CD4-positive, alpha-beta memory T cell (primary cell): ENCODE data around the gene PARD3B. TPM values are rescaled to one million over a fixed set of nuclear protein-coding genes. Genes with fewer than 3 reads are reported as not detected.

Source experiments
- CTCF ChIA-PET: fragments of 350-600 bp; sonication (Branson Sonifier 250); formaldehyde crosslinking; loops from one replicate; lab custom pipeline; 2021; ENCODE audit warnings: inconsistent platforms; ENCODE audit not compliant: partially characterized antibody; lab: Charles Lee
- POLR2A ChIA-PET: fragments of 350-600 bp; sonication (Branson Sonifier 250); formaldehyde crosslinking; loops from one replicate; lab custom pipeline; 2021; ENCODE audit not compliant: partially characterized antibody; lab: Charles Lee
- DNase-seq, 5 donors: peaks; one replicate each; pipeline versions ENCODE4 v3.0.0 to v3.0.0-alpha.2; 2020 to 2022; ENCODE audit warnings: mixed read lengths in 1 of 5
- H3K27ac ChIP-seq: one replicate; pipeline ENCODE4 v1.7.0; 2013; ENCODE audit warnings: low read depth, low read length
- H3K27me3 ChIP-seq: 2 replicates; pipeline ENCODE4 v1.7.0; 2013; ENCODE audit warnings: mild to moderate bottlenecking, low read length, moderate library complexity; ENCODE audit not compliant: insufficient read depth
- H3K36me3 ChIP-seq: 2 replicates; pipeline ENCODE4 v1.7.0; 2013; ENCODE audit warnings: mild to moderate bottlenecking, low read length, moderate library complexity; ENCODE audit not compliant: insufficient read depth
- H3K4me1 ChIP-seq: 2 replicates; pipeline ENCODE4 v1.7.0; 2013; ENCODE audit warnings: mild to moderate bottlenecking, low read length, moderate library complexity; ENCODE audit not compliant: insufficient read depth
- H3K4me3 ChIP-seq, 2 donors: one replicate each; pipeline ENCODE4 v1.7.0; 2013; ENCODE audit warnings: low read length in 2 of 2, mild to moderate bottlenecking in 1 of 2
- H3K9me3 ChIP-seq, 2 donors: one replicate each; pipeline ENCODE4 v1.7.0; 2013; ENCODE audit warnings: low read length in 2 of 2, control low read depth in 1 of 2; ENCODE audit not compliant: control insufficient read depth in 1 of 2
- H3K27ac Mint-ChIP-seq, 7 donors: one replicate each; pipeline ENCODE4 v1.8.0; 2020 to 2021; ENCODE audit warnings: mixed read lengths in 7 of 7, mild to moderate bottlenecking in 6 of 7, inconsistent platforms in 3 of 7, moderate library complexity in 3 of 7
- H3K27me3 Mint-ChIP-seq, 2 donors: one replicate each; pipeline ENCODE4 v1.8.0; 2020 to 2021; ENCODE audit warnings: mixed read lengths in 2 of 2
- H3K36me3 Mint-ChIP-seq, 2 donors: one replicate each; pipeline ENCODE4 v1.8.0; 2020 to 2021; ENCODE audit warnings: mixed read lengths in 2 of 2, inconsistent platforms in 1 of 2, mild to moderate bottlenecking in 1 of 2
- H3K4me1 Mint-ChIP-seq, 4 donors: one replicate each; pipeline ENCODE4 v1.8.0; 2020 to 2021; ENCODE audit warnings: mixed read lengths in 4 of 4, mild to moderate bottlenecking in 1 of 4
- H3K4me3 Mint-ChIP-seq, 8 donors: one replicate each; pipeline ENCODE4 v1.8.0; 2020 to 2021; ENCODE audit warnings: mixed read lengths in 8 of 8, mild to moderate bottlenecking in 7 of 8, moderate library complexity in 6 of 8, inconsistent platforms in 3 of 8
- H3K9me3 Mint-ChIP-seq, 8 donors: one replicate each; pipeline ENCODE4 v1.8.0; 2020 to 2021; ENCODE audit warnings: mixed read lengths in 8 of 8, mild to moderate bottlenecking in 5 of 8, inconsistent platforms in 3 of 8, moderate library complexity in 1 of 8
- intact Hi-C: fragments of 100-400 bp; cut with micrococcal nuclease; formaldehyde crosslinking; loops from one replicate; pipeline ENCODE4 v1.15.1; 2023
- polyA plus RNA-seq, 2 donors: library from polyadenylated mRNA; unstranded; fragments of 300-500 nt; fragmentation: Illumina TruSeq; gene quantifications; one replicate each; pipeline ENCODE4 v1.2.3, GENCODE V29; 2021
- total RNA-seq, 2 experiments: library from RNA; stranded (reverse); gene quantifications; one replicate each; pipeline ENCODE4 v1.2.3, GENCODE V29; 2021

Gene PARD3B
- total and polyA plus RNA-seq, 4 experiments from 2014 or later = 0.44 to 1.3 (median 1.2) TPM; not detected in 1

GRCh38 chr2:204586444-204587180, 41.3 kb downstream of the PARD3B start:
- no peak overlapping the region for H3K4me3 Mint-ChIP-seq
- H3K9me3 ChIP-seq = no peaks in the 10 kb centered on the region
- no peaks in the 10 kb centered on the region for H3K4me1 Mint-ChIP-seq
- intact Hi-C loops = no loop called here
- no peaks in the 10 kb centered on the region for H3K36me3 ChIP-seq
- H3K27ac Mint-ChIP-seq = no peak overlapping the region
- no peaks in the 10 kb centered on the region for H3K27me3 ChIP-seq
- H3K4me1 ChIP-seq = no peaks in the 10 kb centered on the region
- H3K4me3 ChIP-seq = no peak overlapping the region
- POLR2A ChIA-PET = no interaction called here
- H3K27me3 Mint-ChIP-seq = peaks cover 4 to 7% of the 10 kb centered on the region in 2 donors
- CTCF ChIA-PET = no interaction called here
- no peak for DNase-seq
- peaks cover 3 to 18% (median 7%) of the 10 kb centered on the region in 8 donors for H3K9me3 Mint-ChIP-seq
- no peak overlapping the region for H3K27ac ChIP-seq
- H3K36me3 Mint-ChIP-seq = peaks cover 0 to 4% of the 10 kb centered on the region in 2 donors

DNA sequence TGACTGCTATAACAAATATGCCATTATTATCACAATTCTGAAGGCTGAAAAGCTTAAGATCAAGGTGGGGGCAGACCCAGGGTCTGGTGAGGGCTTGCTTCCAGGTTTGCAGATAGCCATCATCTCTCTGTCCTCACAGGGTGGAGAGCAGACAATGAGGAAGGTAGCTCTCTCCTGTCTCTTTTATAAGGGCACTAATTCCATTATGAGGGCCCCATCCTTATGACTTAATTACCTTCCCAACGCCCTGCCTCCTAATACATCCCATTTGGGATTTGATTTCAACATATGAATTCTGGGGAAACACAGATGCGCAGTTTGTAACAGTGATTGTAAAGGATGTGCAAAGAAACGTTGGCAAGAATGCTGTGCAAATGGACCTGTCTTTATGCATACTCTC, 44.8 kb downstream of the PARD3B start:
- Mint-ChIP-seq H3K9me3 (peaks cover 2 to 18% (median 5%) of the 10 kb centered on the region in 8 donors), H3K27ac (no peak overlapping the region), H3K4me3 (no peak overlapping the region), H3K4me1 (no peaks in the 10 kb centered on the region), H3K36me3 (peaks cover 0 to 4% of the 10 kb centered on the region in 2 donors), H3K27me3 (peaks cover 0 to 6% of the 10 kb centered on the region in 2 donors)
- Histone ChIP-seq H3K36me3 (no peaks in the 10 kb centered on the region), H3K9me3 (no peaks in the 10 kb centered on the region), H3K27me3 (no peaks in the 10 kb centered on the region), H3K27ac (no peak overlapping the region), H3K4me3 (no peak overlapping the region), H3K4me1 (no peaks in the 10 kb centered on the region)
- CTCF ChIA-PET = no interaction called here
- intact Hi-C loops = no loop called here
- POLR2A ChIA-PET = no interaction called here
- no peak for DNase-seq

DNA sequence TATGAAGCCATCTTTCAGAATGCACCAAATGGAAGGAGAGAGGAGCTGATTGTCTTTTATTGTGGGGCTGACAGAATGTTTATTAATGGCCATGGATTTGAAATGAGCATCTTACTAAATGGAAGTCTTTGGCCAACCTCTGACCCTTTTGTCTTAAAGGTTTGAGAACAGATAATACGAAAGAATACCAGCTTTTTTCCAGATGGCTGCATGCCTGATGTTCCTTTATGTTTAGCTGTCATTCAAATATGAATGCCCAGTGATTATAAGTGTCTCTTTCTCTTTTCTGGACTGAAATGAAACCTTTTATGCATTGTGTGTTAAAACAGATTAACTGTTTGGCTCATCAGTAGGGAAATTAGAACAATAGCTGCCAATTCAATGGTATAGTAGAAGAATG, 46.0 kb downstream of the PARD3B start:
- Mint-ChIP-seq H3K4me3 (no peak overlapping the region), H3K27me3 (peaks cover 0 to 6% of the 10 kb centered on the region in 2 donors), H3K9me3 (peaks cover 2 to 18% (median 5%) of the 10 kb centered on the region in 8 donors), H3K27ac (no peak overlapping the region), H3K36me3 (peaks cover 0 to 4% of the 10 kb centered on the region in 2 donors), H3K4me1 (no peaks in the 10 kb centered on the region)
- ChIA-PET CTCF (no interaction called here), POLR2A (no interaction called here)
- H3K4me3 ChIP-seq = no peak overlapping the region
- no peak overlapping the region for H3K27ac ChIP-seq
- intact Hi-C loops = no loop called here
- H3K27me3 ChIP-seq = no peaks in the 10 kb centered on the region
- H3K36me3 ChIP-seq = no peaks in the 10 kb centered on the region
- no peak for DNase-seq
- no peaks in the 10 kb centered on the region for H3K9me3 ChIP-seq
- H3K4me1 ChIP-seq = no peaks in the 10 kb centered on the region

- Histone ChIP-seq H3K9me3 (no peaks in the 10 kb centered on the region), H3K27ac (no peak overlapping the region), H3K27me3 (no peaks in the 10 kb centered on the region), H3K4me3 (no peak overlapping the region), H3K36me3 (no peaks in the 10 kb centered on the region), H3K4me1 (no peaks in the 10 kb centered on the region)
- H3K27ac Mint-ChIP-seq = no peak overlapping the region
- H3K9me3 Mint-ChIP-seq = peaks cover 0 to 8% (median 0%) of the 10 kb centered on the region in 8 donors
- H3K4me3 Mint-ChIP-seq = no peak overlapping the region
- peaks cover 4 to 11% of the 10 kb centered on the region in 2 donors for H3K27me3 Mint-ChIP-seq
- DNase-seq = no peak
- intact Hi-C loops = no loop called here
- H3K4me1 Mint-ChIP-seq = no peaks in the 10 kb centered on the region
- ChIA-PET CTCF (no interaction called here), POLR2A (no interaction called here)
- no peaks in the 10 kb centered on the region for H3K36me3 Mint-ChIP-seq
Measured at GRCh38 chr2:204604061-204604460, 58.8 kb downstream of the PARD3B start.

- no peak overlapping the region for H3K4me3 ChIP-seq
- Mint-ChIP-seq H3K9me3 (no peaks in the 10 kb centered on the region), H3K36me3 (no peaks in the 10 kb centered on the region), H3K4me1 (no peaks in the 10 kb centered on the region), H3K4me3 (no peak overlapping the region), H3K27me3 (peaks cover 0 to 5% of the 10 kb centered on the region in 2 donors), H3K27ac (no peak overlapping the region)
- POLR2A ChIA-PET = no interaction called here
- no peak overlapping the region for H3K27ac ChIP-seq
- intact Hi-C loops = no loop called here
- no peak for DNase-seq
- H3K27me3 ChIP-seq = no peaks in the 10 kb centered on the region
- H3K36me3 ChIP-seq = no peaks in the 10 kb centered on the region
- CTCF ChIA-PET = no interaction called here
- no peaks in the 10 kb centered on the region for H3K9me3 ChIP-seq
- no peaks in the 10 kb centered on the region for H3K4me1 ChIP-seq
Measured at GRCh38 chr2:204608237-204608939, 63.1 kb downstream of the PARD3B start.

DNA sequence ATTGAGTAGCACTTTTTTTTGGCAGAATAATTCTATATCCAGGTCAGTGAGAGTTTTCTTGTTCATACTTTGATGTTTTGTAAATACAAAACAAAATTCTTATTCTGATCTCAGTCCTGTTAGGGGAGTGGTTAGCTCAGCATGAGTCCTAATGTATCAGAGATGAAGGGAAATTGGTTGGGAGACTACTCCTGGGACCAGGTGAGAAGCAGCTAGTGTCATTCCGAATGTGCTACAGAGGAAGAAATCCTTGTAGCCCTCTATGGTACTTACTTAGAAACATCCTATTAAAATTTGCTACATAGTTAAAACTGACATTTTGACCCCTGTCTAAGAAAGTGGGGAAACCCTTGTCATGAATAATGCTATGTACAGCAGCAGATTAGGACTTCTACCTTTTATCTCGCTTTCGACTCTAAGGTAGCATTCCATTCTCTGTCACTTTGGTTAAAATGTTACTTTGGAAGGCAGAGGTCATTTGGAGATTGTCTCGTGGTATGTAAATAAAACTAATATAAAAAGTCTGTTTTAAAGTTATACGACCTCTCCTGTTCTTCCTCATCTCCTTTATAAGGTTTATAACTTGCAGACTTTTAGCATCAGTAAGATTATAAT, 65.8 kb downstream of the PARD3B start:
- H3K27me3 Mint-ChIP-seq = peaks cover 5 to 6% of the 10 kb centered on the region in 2 donors
- Histone ChIP-seq H3K36me3 (no peaks in the 10 kb centered on the region), H3K4me1 (no peaks in the 10 kb centered on the region), H3K9me3 (no peaks in the 10 kb centered on the region), H3K27me3 (no peaks in the 10 kb centered on the region), H3K4me3 (no peak overlapping the region), H3K27ac (no peak overlapping the region)
- H3K4me3 Mint-ChIP-seq = no peak overlapping the region
- POLR2A ChIA-PET = no interaction called here
- CTCF ChIA-PET = no interaction called here
- H3K27ac Mint-ChIP-seq = no peak overlapping the region
- DNase-seq = no peak
- peaks cover 0 to 1% (median 0%) of the 10 kb centered on the region in 4 donors for H3K4me1 Mint-ChIP-seq
- intact Hi-C loops = no loop called here
- H3K36me3 Mint-ChIP-seq = no peaks in the 10 kb centered on the region
- peaks cover 0 to 3% (median 0%) of the 10 kb centered on the region in 8 donors for H3K9me3 Mint-ChIP-seq

- H3K4me3 ChIP-seq = no peak overlapping the region
- POLR2A ChIA-PET = no interaction called here
- H3K4me3 Mint-ChIP-seq = no peak overlapping the region
- DNase-seq = no peak
- H3K36me3 Mint-ChIP-seq = no peaks in the 10 kb centered on the region
- no peaks in the 10 kb centered on the region for H3K36me3 ChIP-seq
- CTCF ChIA-PET = no interaction called here
- no peak overlapping the region for H3K27ac Mint-ChIP-seq
- no peak overlapping the region for H3K27ac ChIP-seq
- H3K9me3 Mint-ChIP-seq = peaks cover 0 to 3% (median 0%) of the 10 kb centered on the region in 8 donors
- H3K4me1 ChIP-seq = no peaks in the 10 kb centered on the region
- H3K27me3 Mint-ChIP-seq = peaks cover 5 to 6% of the 10 kb centered on the region in 2 donors
- intact Hi-C loops = no loop called here
- H3K9me3 ChIP-seq = no peaks in the 10 kb centered on the region
- peaks cover 0 to 1% (median 0%) of the 10 kb centered on the region in 4 donors for H3K4me1 Mint-ChIP-seq
- no peaks in the 10 kb centered on the region for H3K27me3 ChIP-seq
Measured at GRCh38 chr2:204611764-204612163, 66.5 kb downstream of the PARD3B start.
